WTC11 (cell line): ENCODE measurements around the gene RFX3.

Experiments
- CTCF ChIP-seq: fragments of 200-600 bp; IDR thresholded peaks from 2 replicates; pipeline ENCODE4 v1.8.0; 2022; ENCODE audit warnings: antibody characterized with exemption
- JUN ChIP-seq: sonication (generic); formaldehyde crosslinking; IDR thresholded peaks from 2 replicates; pipeline ENCODE4 v1.8.0; 2023; ENCODE audit warnings: mild to moderate bottlenecking, missing genetic modification reagents
- TP53 ChIP-seq: sonication (generic); formaldehyde crosslinking; IDR thresholded peaks from 2 replicates; pipeline ENCODE4 v1.8.1; 2023; ENCODE audit warnings: mild to moderate bottlenecking, missing genetic modification reagents
- ZSCAN18 ChIP-seq: fragments of 250-450 bp; sonication (Bioruptor Pico); IDR thresholded peaks from 2 replicates; pipeline ENCODE4 v2.1.2; 2022; ENCODE audit warnings: mild to moderate bottlenecking, moderate library complexity

GRCh38 chr9:3455094-3455493 is 70.7 kb downstream of the RFX3 start:
- TF ChIP-seq CTCF, result no peak
- no peak for TF ChIP-seq ZSCAN18 (CRISPR knock-in tag)
- TF ChIP-seq JUN (CRISPR knock-in tag), result no peak
- no peak for TF ChIP-seq TP53 (CRISPR knock-in tag)
